H1 (cell line): Measurements from ENCODE around the gene SLC4A7. TPM values are rescaled to one million over a fixed set of nuclear protein-coding genes. Genes with fewer than 3 reads are reported as not detected.

ENCODE experiments used
- CTCF ChIA-PET: fragments of 300-600 bp; sonication (Branson Sonifier 250); formaldehyde crosslinking; loops from one replicate; lab custom pipeline; 2021; ENCODE audit not compliant: partially characterized antibody; lab: Charles Lee
- POLR2A ChIA-PET: fragments of 300-600 bp; sonication (Branson Sonifier 250); formaldehyde crosslinking; loops from one replicate; lab custom pipeline; 2021; ENCODE audit warnings: inconsistent platforms; ENCODE audit not compliant: partially characterized antibody; lab: Charles Lee
- DNase-seq, 2 experiments: peaks; one replicate each; pipeline versions ENCODE4 v3.0.0 to v3.0.0-alpha.2; 2010 to 2022; ENCODE audit warnings: low spot score in 2 of 2, low read depth in 1 of 2, mixed read lengths in 1 of 2
- FAIRE-seq: peaks from 2 replicates; lab custom pipeline; 2011; peaks lifted over from hg19 to GRCh38; lab: Jason Lieb, UNC
- H2AFZ ChIP-seq: 2 replicates; pipeline ENCODE4 v1.8.1; 2012; ENCODE audit warnings: low read length, inconsistent platforms
- H2AK5ac ChIP-seq: 2 replicates; pipeline ENCODE4 v1.6.1; 2013; ENCODE audit warnings: low read depth, low read length
- H2BK120ac ChIP-seq: replicated peaks from 2 replicates; pipeline ENCODE3; 2013; ENCODE audit warnings: low read depth, low read length, inconsistent platforms
- H2BK12ac ChIP-seq: 2 replicates; pipeline ENCODE4 v1.6.1; 2013; ENCODE audit warnings: low read depth, low read length
- H2BK15ac ChIP-seq: 2 replicates; pipeline ENCODE4 v1.6.1; 2013; ENCODE audit warnings: low read length
- H2BK20ac ChIP-seq: 2 replicates; pipeline ENCODE4 v1.6.1; 2013; ENCODE audit warnings: low read length
- H2BK5ac ChIP-seq: 2 replicates; pipeline ENCODE4 v1.6.1; 2013; ENCODE audit warnings: low read depth, low read length
- H3K14ac ChIP-seq: 2 replicates; pipeline ENCODE4 v1.6.1; 2013; ENCODE audit warnings: inconsistent platforms; ENCODE audit not compliant: insufficient read length
- H3K18ac ChIP-seq: 2 replicates; pipeline ENCODE4 v1.6.1; 2013; ENCODE audit warnings: low read length; ENCODE audit errors: extremely low read depth
- H3K23ac ChIP-seq: 2 replicates; pipeline ENCODE4 v1.6.1; 2013; ENCODE audit warnings: inconsistent platforms; ENCODE audit not compliant: insufficient read length
- H3K23me2 ChIP-seq: 2 replicates; pipeline ENCODE4 v1.6.1; 2013; ENCODE audit warnings: low read depth, low read length
- H3K27ac ChIP-seq: 2 replicates; pipeline ENCODE4 v1.6.1; 2011; ENCODE audit warnings: low read depth, low read length, inconsistent platforms
- H3K27me3 ChIP-seq, 4 experiments: replicated peaks in 1 of 4; 1 replicate in 1 of 4; 2 replicates in 3 of 4; pipeline versions ENCODE4 v1.6.1 to v1.8.1; 2011 to 2013; ENCODE audit warnings: low read length in 3 of 4, mild to moderate bottlenecking in 3 of 4, inconsistent platforms in 2 of 4, mixed read lengths in 2 of 4, moderate library complexity in 1 of 4; ENCODE audit not compliant: control insufficient read depth in 3 of 4, insufficient read depth in 3 of 4; ENCODE audit errors: extremely low read depth in 1 of 4
- H3K36me3 ChIP-seq, 4 experiments: 2 replicates each; pipeline versions ENCODE4 v1.6.1 to v1.8.1; 2011 to 2013; ENCODE audit warnings: mild to moderate bottlenecking in 4 of 4, low read length in 3 of 4, moderate library complexity in 2 of 4, control low read depth in 1 of 4, inconsistent platforms in 1 of 4; ENCODE audit not compliant: insufficient read depth in 4 of 4, control insufficient read depth in 2 of 4
- H3K4ac ChIP-seq: replicated peaks from 2 replicates; pipeline ENCODE3; 2013; ENCODE audit warnings: low read length, low read depth, mixed read lengths, inconsistent platforms; ENCODE audit not compliant: insufficient read length
- H3K4me1 ChIP-seq, 4 experiments: replicated peaks in 1 of 4; 1 replicate in 1 of 4; 2 replicates in 3 of 4; pipeline versions ENCODE4 v1.6.1 to v1.8.1; 2011 to 2013; ENCODE audit warnings: low read length in 3 of 4, inconsistent platforms in 2 of 4, mixed read lengths in 1 of 4; ENCODE audit not compliant: insufficient read depth in 4 of 4, control insufficient read depth in 3 of 4
- H3K4me2 ChIP-seq, 2 experiments: 2 replicates each; pipeline versions ENCODE4 v1.6.1 to v1.8.1; 2011 to 2013; ENCODE audit warnings: low read depth in 2 of 2, low read length in 2 of 2, control low read depth in 1 of 2, inconsistent platforms in 1 of 2, mild to moderate bottlenecking in 1 of 2; ENCODE audit not compliant: insufficient read depth in 1 of 2
- H3K4me3 ChIP-seq, 4 experiments: fragments of 200-600, 300-600 bp in 1 of 4; sonication (generic), shearing (Covaris generic), sonication (Bioruptor Twin) in 1 of 4; 2 replicates each; pipeline versions ENCODE4 v1.5.1 to v1.8.1; 2011 to 2016; ENCODE audit warnings: low read length in 4 of 4, low read depth in 3 of 4, control low read depth in 2 of 4, inconsistent platforms in 2 of 4, mild to moderate bottlenecking in 2 of 4, mixed read lengths in 1 of 4, moderate library complexity in 1 of 4; ENCODE audit not compliant: insufficient read depth in 2 of 4; ENCODE audit errors: extremely low read depth in 1 of 4
- H3K56ac ChIP-seq: replicated peaks from 2 replicates; pipeline ENCODE3; 2013; ENCODE audit warnings: low read depth, mild to moderate bottlenecking, mixed read lengths, low read length, inconsistent platforms; ENCODE audit not compliant: insufficient read length
- H3K79me1 ChIP-seq: 2 replicates; pipeline ENCODE4 v1.6.1; 2013; ENCODE audit warnings: low read depth, low read length, control low read depth
- H3K79me2 ChIP-seq, 2 experiments: 2 replicates each; pipeline versions ENCODE4 v1.6.1 to v1.8.1; 2012 to 2013; ENCODE audit warnings: low read length in 2 of 2, mild to moderate bottlenecking in 2 of 2, inconsistent platforms in 1 of 2; ENCODE audit not compliant: insufficient read depth in 2 of 2, control insufficient read depth in 1 of 2
- H3K9ac ChIP-seq, 4 experiments: replicated peaks in 1 of 4; 1 replicate in 1 of 4; 2 replicates in 3 of 4; pipeline versions ENCODE4 v1.6.1 to v1.8.1; 2011 to 2013; ENCODE audit warnings: low read depth in 3 of 4, low read length in 3 of 4, control low read depth in 2 of 4, mild to moderate bottlenecking in 2 of 4, moderate library complexity in 2 of 4, inconsistent platforms in 1 of 4; ENCODE audit errors: extremely low read depth in 1 of 4
- H3K9me3 ChIP-seq, 2 experiments: 2 replicates each; pipeline versions ENCODE4 v1.6.1 to v1.8.1; 2012 to 2013; ENCODE audit warnings: mild to moderate bottlenecking in 2 of 2, moderate library complexity in 2 of 2, control low read depth in 1 of 2, inconsistent platforms in 1 of 2, low read depth in 1 of 2, low read length in 1 of 2, mixed read lengths in 1 of 2; ENCODE audit not compliant: insufficient read depth in 2 of 2
- H4K20me1 ChIP-seq, 2 experiments: replicated peaks in 1 of 2; 2 replicates each; pipeline versions ENCODE3 to v1.8.1; 2011 to 2013; ENCODE audit warnings: inconsistent platforms in 2 of 2, low read length in 2 of 2, mild to moderate bottlenecking in 1 of 2; ENCODE audit not compliant: insufficient read depth in 2 of 2, control insufficient read depth in 1 of 2
- H4K5ac ChIP-seq: 2 replicates; pipeline ENCODE4 v1.6.1; 2013; ENCODE audit warnings: low read length, low read depth, mixed read lengths, inconsistent platforms; ENCODE audit not compliant: insufficient read length
- H4K8ac ChIP-seq: 2 replicates; pipeline ENCODE4 v1.8.0; 2013; ENCODE audit warnings: mild to moderate bottlenecking, moderate library complexity, low read length, inconsistent platforms; ENCODE audit not compliant: insufficient read depth; ENCODE audit errors: extremely low read depth
- H4K91ac ChIP-seq: replicated peaks from 2 replicates; pipeline ENCODE3; 2013; ENCODE audit warnings: low read length, mixed read lengths, inconsistent platforms; ENCODE audit not compliant: insufficient read length
- NANOG ChIP-seq: IDR thresholded peaks from 2 replicates; pipeline ENCODE4 v1.6.1; 2011; ENCODE audit warnings: low read length, low read depth, mild to moderate bottlenecking, inconsistent platforms; ENCODE audit not compliant: insufficient read depth, poor library complexity, severe bottlenecking
- POLR2AphosphoS5 ChIP-seq: IDR thresholded peaks from 2 replicates; pipeline ENCODE4 v1.6.1; 2011; ENCODE audit warnings: low read depth, low read length
- RAD21 ChIP-seq, 2 experiments: IDR thresholded peaks in 1 of 2; conservative IDR thresholded peaks in 1 of 2; 2 replicates each; pipeline ENCODE4 v1.6.1; 2011; ENCODE audit warnings: low read depth in 2 of 2, low read length in 2 of 2, improper control_type of control experiment in 1 of 2, inconsistent platforms in 1 of 2, mild to moderate bottlenecking in 1 of 2, moderate library complexity in 1 of 2
- RXRA ChIP-seq: IDR thresholded peaks from 2 replicates; pipeline ENCODE4 v1.6.1; 2011; ENCODE audit warnings: low read depth, mild to moderate bottlenecking, low read length, moderate library complexity; ENCODE audit not compliant: insufficient read depth
- SP1 ChIP-seq: IDR thresholded peaks from 2 replicates; pipeline ENCODE4 v1.6.1; 2011; ENCODE audit warnings: low read depth, low read length
- WGBS, 2 experiments: shearing (Covaris generic) in 1 of 2; methylation state at CpG; one replicate each; pipeline versions ENCODE4 v1.1.6 to v1.1.7; 2013 to 2015; ENCODE audit warnings: low lambda C conversion rate in 2 of 2, mixed read lengths in 2 of 2, inconsistent platforms in 1 of 2, low coverage in 1 of 2, missing lambda C conversion rate in 1 of 2; ENCODE audit not compliant: insufficient replicate concordance in 2 of 2, insufficient coverage in 1 of 2, insufficient read length in 1 of 2; ENCODE audit errors: extremely low coverage in 1 of 2, missing lambda C conversion rate in 1 of 2; 5-methylcytosine and 5-hydroxymethylcytosine counted together
- polyA plus RNA-seq, 7 experiments: library from polyadenylated mRNA; depleted of rRNA in 3 of 7; stranded (reverse) in 5 of 7; unstranded in 2 of 7; fragments of >200 nt in 5 of 7; fragments of 200-250 nt in 2 of 7; gene quantifications; 1 replicate in 5 of 7; 2 replicates in 1 of 7; 4 replicates in 1 of 7; pipeline versions ENCODE4 v1.2.1 to v1.2.3, GENCODE V29; 2011 to 2013; ENCODE audit warnings: missing spikeins in 2 of 7, mixed read lengths in 2 of 7
- total RNA-seq: library from RNA; stranded (reverse); fragmentation: NEBNext Ultra II Directional; extraction: Animal tissue kit (Norgen Biotek cat#: 25700); gene quantifications from 2 replicates; pipeline ENCODE4 v1.2.1, GENCODE V29; 2021

SLC4A7 gene
- total and polyA plus RNA-seq, 2 of the 8 experiments (the other 6 are each of a cell fraction or from before 2014, with no cell fraction given), result 14.9 to 70.5 TPM

DNA sequence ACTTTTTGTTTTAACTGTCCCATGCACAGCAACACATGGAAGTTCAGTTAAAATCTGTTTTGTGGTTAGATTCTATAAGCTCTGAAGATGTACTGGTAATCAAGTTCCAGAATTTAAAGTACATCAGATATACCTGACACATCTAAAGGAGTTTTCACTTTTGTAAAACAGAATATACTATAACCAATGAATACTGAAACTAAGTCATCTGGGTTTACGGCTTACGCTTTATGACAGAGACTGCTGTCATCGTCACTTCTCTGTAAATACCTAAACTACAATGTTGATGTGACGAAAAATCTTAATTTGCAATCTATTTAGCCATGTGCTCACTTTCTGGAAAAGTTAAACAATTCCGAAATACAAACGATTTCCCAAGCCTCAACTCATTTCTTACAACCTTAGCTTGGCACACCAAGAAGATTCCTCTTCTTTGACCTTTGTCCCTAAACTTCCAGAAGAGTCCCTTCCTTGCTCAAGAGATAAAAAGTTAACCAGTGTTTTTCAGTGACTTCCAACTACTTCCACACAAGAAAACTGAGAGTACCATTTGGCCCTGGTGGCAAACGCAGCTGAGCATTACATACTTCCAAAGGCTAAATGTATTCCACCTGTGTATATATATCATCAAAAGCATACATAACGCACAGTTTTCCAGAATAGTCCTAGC, 58.2 kb downstream of the SLC4A7 start:
- Histone ChIP-seq H3K18ac (no peak overlapping the region), H3K23me2 (no peaks in the 10 kb centered on the region), H2BK20ac (no peak overlapping the region), H2AK5ac (no peak overlapping the region), H2BK120ac (no peak overlapping the region), H3K4me3 (no peak overlapping the region), H4K91ac (no peak overlapping the region), H3K79me2 (no peaks in the 10 kb centered on the region), H4K8ac (no peak overlapping the region), H3K4me1 (no peaks in the 10 kb centered on the region), H3K14ac (no peak overlapping the region), H2BK12ac (no peak overlapping the region), H3K23ac (no peak overlapping the region), H3K4ac (no peak overlapping the region), H3K9me3 (no peaks in the 10 kb centered on the region), H3K4me2 (no peak overlapping the region), H4K5ac (no peak overlapping the region), H3K79me1 (no peaks in the 10 kb centered on the region), H3K36me3 (peaks cover under 1 to 43% (median 25%) of the 10 kb centered on the region in 4 experiments; a peak in 7 of 8 replicates), H2AFZ (no peak overlapping the region), H3K27ac (no peak overlapping the region), H3K27me3 (no peaks in the 10 kb centered on the region), H2BK15ac (no peak overlapping the region), H2BK5ac (no peak overlapping the region), H4K20me1 (peaks cover 0 to 2% of the 10 kb centered on the region in 2 experiments), H3K9ac (no peak overlapping the region), H3K56ac (no peak overlapping the region)
- DNase-seq (no peak), FAIRE-seq (no peak)
- TF ChIP-seq POLR2AphosphoS5 (no peak), NANOG (no peak), RXRA (no peak), SP1 (no peak), RAD21 (IDR thresholded peaks at IDR 0.05 in 1 of 2, conservative IDR thresholded peaks at IDR 0.05 in 1 of 2; ENCODE audit: low read depth in 2 of 2, low read length in 2 of 2) (no peak)
- ChIA-PET CTCF (interaction anchor here (0.6 kb wide), 1 partner anchor 23 kb away, joined by 3 read pairs; no protein-coding TSS in a partner anchor), POLR2A (no interaction called here)
- 93% methylated on average over 8 of the region's 8 CpGs; no CpG with 5 or more reads in 1 of the 2 experiments for WGBS, 2 experiments
